ENCODE results near the gene AURKB. TPM values are rescaled to one million over a fixed set of nuclear protein-coding genes. Genes with fewer than 3 reads are reported as not detected.

Gene AURKB
- total RNA-seq, 1 donor from 2014 or later: 21.4 TPM

DNA sequence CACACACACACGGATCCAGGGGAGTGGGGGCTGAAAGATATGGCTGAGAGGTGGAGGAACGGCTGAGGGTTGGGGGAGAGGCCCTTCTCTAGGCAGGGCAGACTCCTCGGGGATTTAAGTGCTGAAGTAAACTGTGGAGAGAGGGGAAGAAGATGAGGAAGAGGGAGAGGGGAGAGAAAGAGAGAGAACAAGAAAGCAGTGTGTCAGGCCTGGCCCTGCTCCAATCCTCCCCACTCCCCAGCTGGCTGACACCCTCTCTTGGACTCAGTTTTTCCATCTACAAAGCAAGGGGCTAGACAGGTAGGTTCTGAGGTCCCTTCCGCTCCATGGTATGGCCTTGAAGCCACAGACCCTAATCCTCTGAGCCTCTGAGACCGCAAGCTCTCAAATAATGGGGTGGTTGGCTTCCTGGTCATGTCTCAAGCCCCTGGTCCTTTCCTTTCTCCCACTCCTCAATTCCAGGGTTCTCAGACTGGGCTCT lies 49.6 kb downstream of the AURKB start:
- TF ChIP-seq, protein P1, sequence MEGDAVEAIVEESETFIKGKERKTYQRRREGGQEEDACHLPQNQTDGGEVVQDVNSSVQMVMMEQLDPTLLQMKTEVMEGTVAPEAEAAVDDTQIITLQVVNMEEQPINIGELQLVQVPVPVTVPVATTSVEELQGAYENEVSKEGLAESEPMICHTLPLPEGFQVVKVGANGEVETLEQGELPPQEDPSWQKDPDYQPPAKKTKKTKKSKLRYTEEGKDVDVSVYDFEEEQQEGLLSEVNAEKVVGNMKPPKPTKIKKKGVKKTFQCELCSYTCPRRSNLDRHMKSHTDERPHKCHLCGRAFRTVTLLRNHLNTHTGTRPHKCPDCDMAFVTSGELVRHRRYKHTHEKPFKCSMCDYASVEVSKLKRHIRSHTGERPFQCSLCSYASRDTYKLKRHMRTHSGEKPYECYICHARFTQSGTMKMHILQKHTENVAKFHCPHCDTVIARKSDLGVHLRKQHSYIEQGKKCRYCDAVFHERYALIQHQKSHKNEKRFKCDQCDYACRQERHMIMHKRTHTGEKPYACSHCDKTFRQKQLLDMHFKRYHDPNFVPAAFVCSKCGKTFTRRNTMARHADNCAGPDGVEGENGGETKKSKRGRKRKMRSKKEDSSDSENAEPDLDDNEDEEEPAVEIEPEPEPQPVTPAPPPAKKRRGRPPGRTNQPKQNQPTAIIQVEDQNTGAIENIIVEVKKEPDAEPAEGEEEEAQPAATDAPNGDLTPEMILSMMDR (IDR thresholded peaks at IDR 0.05; ENCODE audit: unreplicated experiment): no peak
- H3K27me3 Mint-ChIP-seq (ENCODE audit: unreplicated experiment): peaks cover 11% of the 10 kb centered on the region
- H3K4me3 Mint-ChIP-seq (ENCODE audit: unreplicated experiment): peak overlapping the region; percentile 91
- peak overlapping the region; percentile 87 for H3K27ac Mint-ChIP-seq (ENCODE audit: unreplicated experiment)
- no peak for DNase-seq (ENCODE audit: low spot score)
- H3K4me1 Mint-ChIP-seq (ENCODE audit: unreplicated experiment): peaks cover 41% of the 10 kb centered on the region
- no peaks in the 10 kb centered on the region for H3K9me3 Mint-ChIP-seq (ENCODE audit: unreplicated experiment)
- peaks cover 14% of the 10 kb centered on the region for H3K36me3 Mint-ChIP-seq (ENCODE audit: low read depth, unreplicated experiment)

DNA sequence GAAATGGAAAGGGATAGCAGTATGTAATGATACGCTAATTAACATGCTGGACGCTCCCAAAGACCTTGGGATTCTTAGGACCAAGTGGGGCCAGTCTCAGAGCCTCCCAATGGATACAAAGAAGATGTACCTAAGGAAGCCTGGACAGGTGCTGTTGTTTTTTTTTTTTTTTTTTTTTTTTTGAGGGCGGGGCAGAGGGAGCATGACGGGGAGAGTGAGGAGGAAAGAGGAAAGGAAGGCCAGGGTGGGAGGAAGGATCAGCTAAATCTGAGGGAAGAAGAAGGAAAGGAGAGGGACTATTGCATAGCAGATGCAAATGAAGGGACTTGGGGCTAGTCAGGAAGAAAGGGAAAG lies 50.2 kb downstream of the AURKB start:
- Mint-ChIP-seq H3K9me3 (ENCODE audit: unreplicated experiment) (no peaks in the 10 kb centered on the region), H3K4me1 (ENCODE audit: unreplicated experiment) (peaks cover 41% of the 10 kb centered on the region), H3K27ac (ENCODE audit: unreplicated experiment) (peak overlapping the region; percentile 87), H3K36me3 (ENCODE audit: low read depth, unreplicated experiment) (peaks cover 14% of the 10 kb centered on the region), H3K27me3 (ENCODE audit: unreplicated experiment) (peaks cover 11% of the 10 kb centered on the region), H3K4me3 (ENCODE audit: unreplicated experiment) (peak overlapping the region; percentile 91)
- TF ChIP-seq, protein P1 (IDR thresholded peaks at IDR 0.05; ENCODE audit: unreplicated experiment): no peak
- DNase-seq (ENCODE audit: low spot score): no peak

DNA sequence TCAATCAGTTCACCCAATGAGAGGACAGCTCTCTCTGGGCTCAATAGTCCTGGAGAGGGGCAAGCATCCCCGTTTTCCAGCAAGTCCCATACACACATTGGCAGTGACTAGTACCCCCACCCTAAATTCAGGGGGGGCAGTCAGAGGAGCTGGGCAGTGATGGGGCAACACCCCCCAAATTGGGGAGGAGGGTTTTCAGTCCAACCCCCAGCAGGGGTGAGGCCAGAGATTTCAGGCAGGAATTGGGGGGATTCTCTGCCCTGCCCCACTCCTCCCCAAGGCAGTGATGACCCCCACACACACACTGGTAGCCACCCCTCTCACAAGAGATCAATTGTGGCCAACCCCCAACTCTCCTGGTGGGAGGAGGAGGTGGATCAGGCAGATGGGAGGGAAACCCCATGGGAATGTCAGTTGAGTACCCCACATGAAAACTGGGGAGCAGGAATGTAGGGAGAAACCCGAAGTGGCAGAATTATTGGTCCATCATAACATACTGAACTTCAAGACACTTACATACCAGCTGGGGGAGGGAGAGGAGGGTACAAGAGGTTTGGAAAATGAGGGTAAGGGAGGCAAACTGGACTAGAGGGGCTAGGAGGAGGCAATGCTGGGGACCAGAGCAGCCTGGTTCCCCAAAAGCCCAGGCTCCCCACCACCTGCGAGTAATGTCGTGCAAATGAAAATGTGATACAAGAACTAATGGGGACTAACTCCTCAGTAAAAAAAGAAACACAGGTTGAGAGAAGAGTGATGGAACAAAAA lies 50.7 kb downstream of the AURKB start:
- DNase-seq (ENCODE audit: low spot score): no peak
- H3K4me1 Mint-ChIP-seq (ENCODE audit: unreplicated experiment): peaks cover 40% of the 10 kb centered on the region
- peak overlapping the region; percentile 70 for H3K27ac Mint-ChIP-seq (ENCODE audit: unreplicated experiment)
- peaks cover 10% of the 10 kb centered on the region for H3K27me3 Mint-ChIP-seq (ENCODE audit: unreplicated experiment)
- H3K4me3 Mint-ChIP-seq (ENCODE audit: unreplicated experiment): peak overlapping the region; percentile 74
- H3K36me3 Mint-ChIP-seq (ENCODE audit: low read depth, unreplicated experiment): peaks cover 14% of the 10 kb centered on the region
- TF ChIP-seq, protein P1 (IDR thresholded peaks at IDR 0.05; ENCODE audit: unreplicated experiment): no peak
- no peaks in the 10 kb centered on the region for H3K9me3 Mint-ChIP-seq (ENCODE audit: unreplicated experiment)

DNA sequence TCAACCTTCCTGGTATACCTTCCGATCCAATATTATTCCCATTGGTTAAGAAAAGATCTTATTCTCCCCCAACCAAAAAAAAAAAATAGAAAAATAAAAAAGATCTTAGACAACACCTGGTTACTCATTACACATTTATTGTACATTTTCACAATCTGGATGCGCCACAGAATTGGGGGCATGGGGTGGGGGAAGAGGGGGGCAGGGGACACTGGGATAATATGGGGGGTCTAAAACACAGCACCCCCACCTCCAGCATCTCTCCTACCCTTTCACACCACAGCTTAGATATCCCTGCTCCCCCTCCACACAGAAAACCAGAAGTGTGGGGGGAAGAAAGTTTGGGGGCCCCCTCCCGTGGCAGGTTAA lies 51.4 kb downstream of the AURKB start:
- Mint-ChIP-seq H3K9me3 (ENCODE audit: unreplicated experiment) (no peaks in the 10 kb centered on the region), H3K4me3 (ENCODE audit: unreplicated experiment) (no peak overlapping the region), H3K4me1 (ENCODE audit: unreplicated experiment) (peaks cover 40% of the 10 kb centered on the region), H3K27ac (ENCODE audit: unreplicated experiment) (peak overlapping the region; percentile 74), H3K27me3 (ENCODE audit: unreplicated experiment) (peaks cover 13% of the 10 kb centered on the region), H3K36me3 (ENCODE audit: low read depth, unreplicated experiment) (peaks cover 14% of the 10 kb centered on the region)
- DNase-seq (ENCODE audit: low spot score): no peak
- TF ChIP-seq, protein P1 (IDR thresholded peaks at IDR 0.05; ENCODE audit: unreplicated experiment): no peak

DNA sequence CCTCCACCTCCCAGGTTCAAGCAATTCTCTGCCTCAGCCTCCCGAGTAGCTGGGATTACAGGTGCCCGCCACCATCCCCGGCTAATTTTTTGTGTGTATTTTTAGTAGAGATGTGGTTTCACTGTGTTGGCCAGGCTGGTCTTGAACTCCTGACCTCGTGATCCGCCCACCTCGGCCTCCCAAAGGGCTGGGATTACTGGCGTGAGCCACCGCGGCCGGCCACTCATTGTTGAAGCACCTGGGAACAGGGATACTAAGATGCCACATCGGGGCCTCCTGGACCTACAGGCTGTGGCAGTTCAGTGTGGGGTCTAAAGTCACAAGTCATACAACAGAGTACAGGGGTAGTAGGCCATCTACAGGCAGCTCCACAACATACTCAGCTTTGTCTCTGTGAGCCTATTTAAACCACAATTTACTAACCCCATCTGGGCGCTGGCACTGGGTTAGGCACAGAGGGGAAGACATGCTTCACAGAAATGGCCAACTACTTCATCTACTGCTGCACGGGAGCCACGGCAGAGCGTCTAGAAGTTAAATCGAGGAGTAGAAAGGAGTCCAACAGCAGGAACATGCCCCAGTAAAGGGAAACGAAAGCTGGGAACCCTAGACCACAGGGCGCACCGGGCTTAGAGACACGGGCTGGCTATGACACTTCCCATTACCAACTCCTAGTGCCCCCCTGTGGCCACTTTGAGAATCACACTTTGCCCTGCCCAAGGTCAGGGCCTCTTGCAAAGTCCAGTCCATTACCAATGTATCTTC lies 51.9 kb downstream of the AURKB start:
- Mint-ChIP-seq H3K9me3 (ENCODE audit: unreplicated experiment) (no peaks in the 10 kb centered on the region), H3K27ac (ENCODE audit: unreplicated experiment) (peak overlapping the region; percentile 74), H3K27me3 (ENCODE audit: unreplicated experiment) (peaks cover 15% of the 10 kb centered on the region), H3K36me3 (ENCODE audit: low read depth, unreplicated experiment) (peaks cover 14% of the 10 kb centered on the region), H3K4me1 (ENCODE audit: unreplicated experiment) (peaks cover 39% of the 10 kb centered on the region), H3K4me3 (ENCODE audit: unreplicated experiment) (no peak overlapping the region)
- peak; percentile 93 for DNase-seq (ENCODE audit: low spot score)
- TF ChIP-seq, protein P1 (IDR thresholded peaks at IDR 0.05; ENCODE audit: unreplicated experiment): peak; percentile 89
